Stimulated activated CD4-positive, alpha-beta T cell treated with anti-CD3 and anti-CD28 coated beads, Interleukin-12 subunit alpha, Interleukin-12 subunit beta, amount 100 ng/mL, for 4 hours (primary cell): Measurements from ENCODE around the gene KLF18.
"Not testable (repeated sequence)": the region's sequence is repeated elsewhere in the genome, so short reads cannot be mapped to it uniquely, and the experiment has no call there.

ENCODE experiments used
- DNase-seq: peaks from one replicate; pipeline ENCODE4 v3.0.0-alpha.2; 2020

Gene KLF18

GRCh38 chr1:44119525-44119924, 21.9 kb downstream of the KLF18 start:
- no peak for DNase-seq

GRCh38 chr1:44118682-44119081, 22.7 kb downstream of the KLF18 start, which contains the start of gene KLF17:
KLF17 (plus strand) TSS chr1:44118821; CDS start chr1:44118908, 87 bp downstream.
- DNase-seq, result no peak

DNA sequence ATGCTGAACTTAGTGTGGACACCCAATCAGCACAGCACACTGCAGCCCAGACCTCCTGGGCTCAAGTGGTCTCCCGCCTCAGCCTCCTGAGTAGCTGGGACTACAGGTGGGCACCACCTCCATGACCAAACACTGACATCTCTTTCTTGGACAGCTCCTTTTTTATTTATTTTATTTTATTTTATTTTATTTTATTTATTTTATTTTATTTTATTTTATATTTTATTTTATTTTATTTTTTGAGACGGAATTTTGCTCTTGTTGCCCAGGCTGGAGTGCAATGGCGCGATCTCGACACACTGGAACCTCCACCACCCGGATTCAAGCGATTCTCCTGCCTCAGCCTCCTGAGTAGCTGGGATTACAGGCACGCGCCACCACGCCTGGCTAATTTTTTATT, 24.2 kb downstream of the KLF18 start:
- DNase-seq, result not testable (repeated sequence)

- no peak for DNase-seq
Measured at GRCh38 chr1:44114098-44114497, 27.3 kb downstream of the KLF18 start.

DNA sequence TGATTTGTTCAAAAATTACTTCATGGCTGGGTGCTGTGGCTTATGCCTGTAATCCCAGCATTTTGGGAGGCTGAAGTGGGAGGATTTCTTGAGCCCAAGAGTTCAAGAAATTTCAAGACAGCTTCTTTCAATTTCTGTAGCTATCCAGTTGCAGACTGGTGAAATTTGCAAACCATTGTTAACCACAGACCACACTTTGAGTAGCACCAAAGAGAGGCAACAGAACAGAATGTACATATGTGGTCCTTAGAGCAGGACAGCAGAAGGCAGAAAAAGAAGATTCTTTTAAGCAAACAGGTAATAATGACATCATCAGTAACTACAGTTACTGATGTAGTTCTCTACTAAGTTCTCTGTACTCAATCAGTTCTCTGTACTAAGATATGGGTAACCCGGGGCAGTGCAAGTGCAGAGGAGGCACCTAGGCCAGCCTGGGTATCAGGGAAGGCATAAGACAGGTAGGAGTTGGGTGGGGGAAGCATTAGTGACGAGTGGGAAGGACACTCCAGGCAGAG, 28.3 kb downstream of the KLF18 start:
- no peak for DNase-seq

DNA sequence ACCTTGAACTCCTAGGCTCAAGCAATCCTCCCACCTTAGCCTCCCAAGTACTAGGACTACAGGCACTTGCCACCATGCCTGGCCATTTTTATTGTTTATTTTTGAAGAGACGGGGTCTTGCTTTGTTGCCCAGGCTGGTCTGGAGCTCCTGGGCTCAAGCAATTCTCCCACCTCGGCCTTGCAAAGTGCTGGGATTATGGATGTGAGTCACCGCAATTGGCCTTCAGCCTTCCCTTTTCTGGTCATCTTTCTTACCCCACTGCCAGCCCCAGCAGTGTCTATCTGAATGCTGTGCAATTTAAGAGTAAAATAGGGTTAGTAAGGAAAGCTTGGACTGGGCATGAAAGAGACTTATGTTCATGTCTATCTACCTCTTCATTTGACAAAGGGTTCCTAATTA, 28.9 kb downstream of the KLF18 start:
- DNase-seq, result no peak

- no peak for DNase-seq
Measured at GRCh38 chr1:44111861-44112260, 29.6 kb downstream of the KLF18 start.

DNA sequence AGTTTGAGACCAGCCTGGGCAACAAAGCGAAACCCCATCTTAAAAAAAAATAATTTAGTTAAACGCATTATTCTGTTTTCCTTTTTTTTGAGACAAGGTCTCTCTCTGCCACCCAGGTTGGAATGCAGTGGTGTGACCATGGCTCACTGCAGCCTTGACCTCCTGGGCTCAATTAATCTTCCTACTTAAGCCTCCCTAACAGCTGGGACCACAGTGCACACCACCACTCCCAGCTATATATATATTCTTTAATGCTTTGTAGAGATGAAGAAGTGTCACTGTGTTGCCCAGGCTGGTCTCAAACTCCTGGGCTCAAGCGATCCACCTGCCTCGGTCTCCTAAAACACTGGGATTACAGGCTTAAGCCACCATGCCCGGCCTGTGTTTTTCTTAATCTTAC, 30.5 kb downstream of the KLF18 start:
- no peak for DNase-seq

- no peak for DNase-seq
Measured at GRCh38 chr1:44108971-44109370, 32.5 kb downstream of the KLF18 start.

GRCh38 chr1:44108241-44108640, 33.2 kb downstream of the KLF18 start:
- DNase-seq, result no peak

- no peak for DNase-seq
Measured at GRCh38 chr1:44105810-44106209, 35.6 kb downstream of the KLF18 start.

GRCh38 chr1:44103270-44104131, 37.9 kb downstream of the KLF18 start:
- no peak for DNase-seq

GRCh38 chr1:44101328-44101727, 40.1 kb downstream of the KLF18 start:
- DNase-seq, result no peak

DNA sequence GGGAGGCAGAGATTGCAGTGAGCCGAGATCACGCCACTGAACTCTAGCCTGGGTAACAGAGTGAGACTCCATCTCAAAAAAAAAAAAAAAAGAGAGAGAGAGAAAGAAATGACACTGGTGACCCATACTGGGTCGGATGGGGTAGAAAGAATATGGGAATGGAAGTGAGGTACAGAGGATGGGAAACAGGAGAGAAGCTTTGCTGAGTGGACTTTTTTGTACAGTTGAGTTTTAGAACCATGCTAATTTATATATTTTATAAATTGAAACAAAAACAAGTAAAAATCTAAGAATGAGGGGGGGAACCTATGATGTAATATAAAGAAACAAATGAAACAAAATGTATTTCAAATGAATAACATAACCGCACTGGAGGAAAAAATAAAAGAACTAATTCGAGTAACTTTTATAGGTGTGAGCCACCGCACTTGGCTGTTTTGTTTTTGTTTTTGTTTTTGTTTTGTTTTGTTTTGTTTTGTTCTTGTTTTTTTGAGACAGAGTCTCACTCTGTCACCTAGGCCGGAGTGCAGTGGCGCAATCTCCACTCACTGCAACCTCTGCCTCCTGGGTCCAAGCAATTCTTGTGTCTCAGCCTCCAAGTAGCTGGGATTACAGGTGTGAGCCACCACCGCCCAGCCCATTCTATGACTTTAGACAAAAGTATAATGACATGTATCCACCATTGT, 41.1 kb downstream of the KLF18 start:
- no peak for DNase-seq

- no peak for DNase-seq
Measured at GRCh38 chr1:44094047-44094446, 47.4 kb downstream of the KLF18 start.

- no peak for DNase-seq
Measured at GRCh38 chr1:44090429-44091252, 50.8 kb downstream of the KLF18 start.

DNA sequence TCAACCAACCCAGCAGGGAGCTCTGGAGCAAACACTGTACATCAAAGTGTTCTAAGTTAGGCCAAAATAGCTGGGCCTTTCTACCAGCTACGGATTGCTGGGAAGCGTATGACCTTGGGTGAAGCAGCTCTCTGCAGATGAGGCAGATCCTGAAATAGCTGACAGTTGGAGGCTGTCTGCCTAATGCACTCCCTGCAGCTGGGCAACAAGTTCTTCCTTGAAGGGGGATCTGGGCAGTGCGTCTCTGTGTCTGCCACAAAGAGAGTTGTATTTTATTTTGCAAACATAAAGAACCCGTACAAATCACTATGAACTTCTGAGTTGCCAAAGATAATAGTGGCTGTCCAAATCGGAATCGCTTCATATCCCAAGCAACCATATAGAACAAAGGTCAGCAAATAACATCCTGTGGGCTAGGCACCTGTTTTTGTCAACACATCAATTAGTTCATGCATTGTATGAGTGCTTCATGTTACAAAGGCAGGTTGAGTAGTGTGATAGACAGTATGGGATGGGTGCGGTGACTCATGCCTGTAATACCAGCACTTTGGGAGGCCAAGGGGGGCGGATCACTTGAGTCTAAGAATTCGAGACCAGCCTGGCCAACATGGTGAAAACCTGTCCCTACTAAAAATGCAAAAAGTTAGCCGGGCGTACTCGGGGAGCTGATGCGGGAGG, 51.9 kb downstream of the KLF18 start:
- DNase-seq, result no peak
